ENCODE results near the gene CMTM3. TPM values are rescaled to one million over a fixed set of nuclear protein-coding genes. Genes with fewer than 3 reads are reported as not detected.
"Not testable (repeated sequence)": the region's sequence is repeated elsewhere in the genome, so short reads cannot be mapped to it uniquely, and the experiment has no call there.

The CMTM3 gene
- total and polyA plus RNA-seq, 2 experiments from 2014 or later = 16.4 to 16.6 TPM

DNA sequence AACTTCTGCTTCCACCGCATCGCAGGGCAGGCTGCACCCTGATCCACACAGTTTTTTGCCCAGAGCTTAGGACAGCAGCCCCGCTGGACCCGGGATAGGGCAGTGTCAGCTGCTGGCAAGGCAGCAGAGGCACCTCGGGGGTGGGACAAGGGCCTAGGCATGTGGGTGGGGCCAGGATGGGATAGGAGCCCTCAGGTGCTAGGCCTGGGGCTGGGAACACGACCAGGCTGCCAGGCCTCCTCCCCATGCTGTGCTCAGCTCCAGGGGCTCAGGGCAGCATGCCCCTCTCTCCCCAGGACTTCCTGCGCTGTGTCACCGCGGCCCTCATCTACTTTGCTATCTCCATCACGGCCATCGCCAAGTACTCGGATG, 4.6 kb downstream of the CMTM3 start (continued):
- TF ChIP-seq, protein P1, sequence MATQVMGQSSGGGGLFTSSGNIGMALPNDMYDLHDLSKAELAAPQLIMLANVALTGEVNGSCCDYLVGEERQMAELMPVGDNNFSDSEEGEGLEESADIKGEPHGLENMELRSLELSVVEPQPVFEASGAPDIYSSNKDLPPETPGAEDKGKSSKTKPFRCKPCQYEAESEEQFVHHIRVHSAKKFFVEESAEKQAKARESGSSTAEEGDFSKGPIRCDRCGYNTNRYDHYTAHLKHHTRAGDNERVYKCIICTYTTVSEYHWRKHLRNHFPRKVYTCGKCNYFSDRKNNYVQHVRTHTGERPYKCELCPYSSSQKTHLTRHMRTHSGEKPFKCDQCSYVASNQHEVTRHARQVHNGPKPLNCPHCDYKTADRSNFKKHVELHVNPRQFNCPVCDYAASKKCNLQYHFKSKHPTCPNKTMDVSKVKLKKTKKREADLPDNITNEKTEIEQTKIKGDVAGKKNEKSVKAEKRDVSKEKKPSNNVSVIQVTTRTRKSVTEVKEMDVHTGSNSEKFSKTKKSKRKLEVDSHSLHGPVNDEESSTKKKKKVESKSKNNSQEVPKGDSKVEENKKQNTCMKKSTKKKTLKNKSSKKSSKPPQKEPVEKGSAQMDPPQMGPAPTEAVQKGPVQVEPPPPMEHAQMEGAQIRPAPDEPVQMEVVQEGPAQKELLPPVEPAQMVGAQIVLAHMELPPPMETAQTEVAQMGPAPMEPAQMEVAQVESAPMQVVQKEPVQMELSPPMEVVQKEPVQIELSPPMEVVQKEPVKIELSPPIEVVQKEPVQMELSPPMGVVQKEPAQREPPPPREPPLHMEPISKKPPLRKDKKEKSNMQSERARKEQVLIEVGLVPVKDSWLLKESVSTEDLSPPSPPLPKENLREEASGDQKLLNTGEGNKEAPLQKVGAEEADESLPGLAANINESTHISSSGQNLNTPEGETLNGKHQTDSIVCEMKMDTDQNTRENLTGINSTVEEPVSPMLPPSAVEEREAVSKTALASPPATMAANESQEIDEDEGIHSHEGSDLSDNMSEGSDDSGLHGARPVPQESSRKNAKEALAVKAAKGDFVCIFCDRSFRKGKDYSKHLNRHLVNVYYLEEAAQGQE (IDR thresholded peaks at IDR 0.05; ENCODE audit: unreplicated experiment) = no peak
- TF ChIP-seq POLR2AphosphoS5 (IDR thresholded peaks at IDR 0.05; ENCODE audit: low read depth) = no peak
- TF ChIP-seq, protein P2, sequence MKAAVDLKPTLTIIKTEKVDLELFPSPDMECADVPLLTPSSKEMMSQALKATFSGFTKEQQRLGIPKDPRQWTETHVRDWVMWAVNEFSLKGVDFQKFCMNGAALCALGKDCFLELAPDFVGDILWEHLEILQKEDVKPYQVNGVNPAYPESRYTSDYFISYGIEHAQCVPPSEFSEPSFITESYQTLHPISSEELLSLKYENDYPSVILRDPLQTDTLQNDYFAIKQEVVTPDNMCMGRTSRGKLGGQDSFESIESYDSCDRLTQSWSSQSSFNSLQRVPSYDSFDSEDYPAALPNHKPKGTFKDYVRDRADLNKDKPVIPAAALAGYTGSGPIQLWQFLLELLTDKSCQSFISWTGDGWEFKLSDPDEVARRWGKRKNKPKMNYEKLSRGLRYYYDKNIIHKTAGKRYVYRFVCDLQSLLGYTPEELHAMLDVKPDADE (IDR thresholded peaks at IDR 0.05) = no peak
- no peak for TF ChIP-seq STAT1 (IDR thresholded peaks at IDR 0.05; ENCODE audit: unreplicated experiment)
- no peak for TF ChIP-seq JUNB (IDR thresholded peaks at IDR 0.05; ENCODE audit: unreplicated experiment)
- TF ChIP-seq ZNF331 (CRISPR knock-in tag; IDR thresholded peaks at IDR 0.05; ENCODE audit: low read depth) = no peak
- TF ChIP-seq CREB1 (CRISPR knock-in tag; IDR thresholded peaks at IDR 0.05; ENCODE audit: low read depth) = no peak

DNA sequence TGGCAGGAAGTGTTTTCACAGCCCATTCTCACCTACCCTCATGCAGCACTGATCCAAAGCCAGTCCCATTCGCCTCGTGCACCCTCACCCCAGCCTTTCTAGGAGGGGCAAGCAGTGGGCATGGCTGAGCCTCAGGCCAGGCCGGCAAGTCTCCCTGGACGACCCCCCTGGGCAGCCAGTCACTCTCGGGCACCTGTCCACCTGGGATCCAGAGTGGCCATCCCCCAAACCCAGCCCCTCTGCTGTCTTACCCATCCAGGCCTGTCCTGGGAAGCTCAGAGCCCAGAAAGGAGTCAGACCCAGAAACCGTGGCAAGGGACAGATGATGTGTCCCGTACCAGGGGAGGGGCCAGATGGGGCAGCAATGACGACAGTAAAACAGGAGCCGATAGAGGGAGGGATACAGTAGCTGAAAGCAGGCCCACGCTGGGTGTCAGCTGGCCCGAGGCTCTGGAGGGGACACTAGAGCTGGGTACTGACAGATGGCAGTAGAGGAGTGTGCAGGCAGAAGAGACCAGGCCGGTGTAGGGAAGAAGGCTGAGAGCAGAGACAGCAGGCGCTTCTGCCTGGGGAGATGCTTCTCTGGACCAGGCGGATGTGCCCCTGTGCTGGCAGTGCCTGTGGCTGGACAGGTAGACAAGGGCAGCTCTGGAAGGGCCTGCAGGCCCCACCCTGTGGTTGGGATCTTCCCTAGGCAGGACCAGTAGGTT, 5.8 kb downstream of the CMTM3 start:
- Histone ChIP-seq H3F3A (replicated peaks; ENCODE audit: low read depth) (no peaks in the 10 kb centered on the region; the same call in 1 of the 2 replicates), H3K4me1 (ENCODE audit: insufficient read depth) (peaks cover 12% of the 10 kb centered on the region), H4K20me1 (replicated peaks; ENCODE audit: insufficient read depth) (peaks cover 12% of the 10 kb centered on the region), H3K27ac (ENCODE audit: low read depth) (no peak overlapping the region), H3K4me3 (no peak overlapping the region), H3K79me2 (replicated peaks; ENCODE audit: insufficient read depth) (0 out of 2 replicates have a peak, but pooled peaks cover 4% of the 10 kb centered on the region), H3K9me2 (ENCODE audit: insufficient read depth) (no peaks in the 10 kb centered on the region), H3K4me2 (no peak overlapping the region), H3K36me3 (ENCODE audit: insufficient read depth) (0 out of 2 replicates have a peak, but pooled peaks cover 5% of the 10 kb centered on the region), H3K27me3 (ENCODE audit: insufficient read depth) (no peaks in the 10 kb centered on the region), H2AFZ (no peak overlapping the region)
- DNase-seq (ENCODE audit: low spot score) = no peak
- Mint-ChIP-seq H3K27ac (no peak overlapping the region), H3K36me3 (ENCODE audit: low read depth) (peaks cover 58% of the 10 kb centered on the region), H3K4me3 (no peak overlapping the region; the same call in 2 of the 3 replicates), H3K4me1 (peaks cover 27% of the 10 kb centered on the region), H3K9me3 (no peaks in the 10 kb centered on the region; the same call in 1 of the 3 replicates), H3K27me3 (ENCODE audit: insufficient read depth, low read depth, poor library complexity) (peaks cover 5% of the 10 kb centered on the region)
- TF ChIP-seq NANOG (IDR thresholded peaks at IDR 0.05; ENCODE audit: borderline replicate concordance) = no peak
- no peak for ATAC-seq

DNA sequence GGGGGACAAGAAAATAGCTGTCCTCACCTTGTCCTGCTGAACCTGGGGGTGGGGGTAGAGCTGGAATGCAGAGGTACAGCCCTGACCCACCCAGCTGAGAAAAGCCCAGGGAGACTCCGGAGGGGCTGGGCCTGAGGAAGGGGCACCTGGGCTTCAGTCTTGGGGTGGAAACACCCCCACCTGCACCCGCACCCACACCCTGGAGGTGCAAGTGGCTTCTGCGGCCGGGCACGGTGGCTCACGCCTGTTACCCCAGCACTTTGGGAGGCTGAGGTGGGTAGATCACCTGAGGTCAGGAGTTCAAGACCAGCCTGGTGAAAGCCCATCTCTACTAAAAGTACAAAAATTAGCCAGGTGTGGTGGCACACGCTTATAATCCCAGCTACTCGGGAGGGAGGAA, 7.4 kb downstream of the CMTM3 start:
- H3K27me3 ChIP-seq (ENCODE audit: insufficient read depth); H3K9me3 Mint-ChIP-seq; H4K20me1 ChIP-seq (replicated peaks; ENCODE audit: insufficient read depth); H3K36me3 ChIP-seq (ENCODE audit: insufficient read depth); ATAC-seq; H2AFZ ChIP-seq; H3K9me2 ChIP-seq (ENCODE audit: insufficient read depth); H3K4me2 ChIP-seq; H3K79me2 ChIP-seq (replicated peaks; ENCODE audit: insufficient read depth); H3K4me3 ChIP-seq; H3K27me3 Mint-ChIP-seq (ENCODE audit: insufficient read depth, low read depth, poor library complexity); H3K27ac Mint-ChIP-seq; H3K27ac ChIP-seq (ENCODE audit: low read depth); DNase-seq (ENCODE audit: low spot score); H3K4me3 Mint-ChIP-seq; H3F3A ChIP-seq (replicated peaks; ENCODE audit: low read depth): not testable (repeated sequence)
- peaks cover 31% of the 10 kb centered on the region for H3K4me1 Mint-ChIP-seq
- peaks cover 21% of the 10 kb centered on the region for H3K4me1 ChIP-seq (ENCODE audit: insufficient read depth)
- peaks cover 59% of the 10 kb centered on the region for H3K36me3 Mint-ChIP-seq (ENCODE audit: low read depth)

Data from GM23338 (cell line).